Panc1 (cell line): ENCODE measurements around the gene ADGRA1. TPM values are rescaled to one million over a fixed set of nuclear protein-coding genes. Genes with fewer than 3 reads are reported as not detected.

Experiments used
- ATAC-seq: fragments of 200-7000 bp; cut with Tn5 transposase; 2 replicates; pipeline ENCODE4 v1.9.1; 2020; ENCODE audit warnings: mild to moderate bottlenecking, moderate library complexity
- BruUV-seq: library from RNA; stranded (reverse); fragments of 400-500 nt; replicated peaks from 2 replicates; lab custom pipeline; 2021; lab: Mats Ljungman, UMichigan
- CTCF ChIA-PET: fragments of 300-600 bp; sonication (Branson Sonifier 250); formaldehyde crosslinking; loops from one replicate; lab custom pipeline; 2022; ENCODE audit warnings: antibody characterized with exemption; lab: Charles Lee
- POLR2A ChIA-PET: fragments of 300-600 bp; sonication (Branson Sonifier 250); formaldehyde crosslinking; loops from one replicate; lab custom pipeline; 2022; ENCODE audit warnings: antibody characterized with exemption; lab: Charles Lee
- DNase-seq: peaks from one replicate; pipeline ENCODE4 v3.0.0-alpha.2; 2010; ENCODE audit warnings: low read depth, low spot score
- H3K27ac ChIP-seq: 2 replicates; pipeline ENCODE4 v1.5.1; 2011; ENCODE audit warnings: mild to moderate bottlenecking, low read length, inconsistent platforms
- H3K27me3 ChIP-seq: fragments of 200-500 bp; sonication (Bioruptor generic); 2 replicates; pipeline ENCODE4 v1.6.0; 2014; ENCODE audit warnings: low read length, inconsistent platforms; ENCODE audit not compliant: control insufficient read depth, insufficient read depth
- H3K36me3 ChIP-seq: fragments of 200-500 bp; sonication (Bioruptor generic); 2 replicates; pipeline ENCODE4 v1.5.1; 2014; ENCODE audit warnings: inconsistent platforms, mild to moderate bottlenecking, low read length, moderate library complexity; ENCODE audit not compliant: control insufficient read depth, insufficient read depth
- H3K4me1 ChIP-seq: 2 replicates; pipeline ENCODE4 v1.5.1; 2011; ENCODE audit warnings: inconsistent platforms, mild to moderate bottlenecking, low read length, moderate library complexity; ENCODE audit not compliant: control insufficient read depth, insufficient read depth
- H3K4me3 ChIP-seq, 2 experiments: 2 replicates each; pipeline ENCODE4 v1.5.1; 2011 to 2012; ENCODE audit warnings: low read depth in 2 of 2, low read length in 2 of 2, mild to moderate bottlenecking in 2 of 2, inconsistent platforms in 1 of 2, moderate library complexity in 1 of 2
- H3K9me3 ChIP-seq: fragments of 200-500 bp; sonication (Bioruptor generic); 2 replicates; pipeline ENCODE4 v1.5.1; 2014; ENCODE audit warnings: low read depth, mild to moderate bottlenecking, inconsistent platforms, low read length, moderate library complexity; ENCODE audit not compliant: control insufficient read depth, insufficient read depth
- CTCF ChIP-seq: fragments of 450-650 bp; IDR thresholded peaks from 2 replicates; pipeline ENCODE4 v1.5.1; 2017; ENCODE audit warnings: mild to moderate bottlenecking
- POLR2AphosphoS5 ChIP-seq: IDR thresholded peaks from 2 replicates; pipeline ENCODE4 v1.6.1; 2012; ENCODE audit warnings: mild to moderate bottlenecking, low read depth, low read length, moderate library complexity
- REST ChIP-seq, 2 experiments: IDR thresholded peaks; 2 replicates each; pipeline ENCODE4 v1.6.1; 2011 to 2012; ENCODE audit warnings: low read depth in 2 of 2, control low read depth in 1 of 2, low read length in 1 of 2, mild to moderate bottlenecking in 1 of 2, moderate library complexity in 1 of 2; ENCODE audit not compliant: insufficient read depth in 1 of 2
- SIN3A ChIP-seq: IDR thresholded peaks from 2 replicates; pipeline ENCODE4 v1.6.1; 2012; ENCODE audit warnings: low read depth, mild to moderate bottlenecking, low read length, moderate library complexity, borderline replicate concordance; ENCODE audit not compliant: insufficient read depth
- TCF7L2 ChIP-seq: IDR thresholded peaks from 2 replicates; pipeline ENCODE4 v1.6.1; 2011; ENCODE audit warnings: mild to moderate bottlenecking, low read depth, low read length, inconsistent platforms
- in situ Hi-C: cut with HindIII; loops from 2 replicates; pipeline ENCODE4 v1.10.0; 2016; ENCODE audit warnings: low sequenced_read_pairs, low pct_unique_long_range_greater_than_20kb
- intact Hi-C: fragments of 100-400 bp; cut with micrococcal nuclease; formaldehyde crosslinking; loops from one replicate; pipeline ENCODE4 v1.10.0; 2022; ENCODE audit not compliant: unreplicated experiment
- total RNA-seq: library from RNA; stranded (reverse); gene quantifications from one replicate; pipeline ENCODE4 v1.2.1, GENCODE V29; 2021; ENCODE audit not compliant: unreplicated experiment

The ADGRA1 gene
- total RNA-seq, 1 experiment from 2014 or later, result 0.05 TPM

- intact Hi-C loops, result no loop called here
- CTCF ChIA-PET, result no interaction called here
- no peaks in the 10 kb centered on the region for H3K36me3 ChIP-seq
- no peaks in the 10 kb centered on the region for H3K27me3 ChIP-seq
- no peaks in the 10 kb centered on the region for H3K9me3 ChIP-seq
- no peak overlapping the region for H3K27ac ChIP-seq
- POLR2A ChIA-PET, result no interaction called here
- TF ChIP-seq SIN3A (no peak), POLR2AphosphoS5 (no peak), CTCF (no peak), REST (IDR thresholded peaks at IDR 0.05; ENCODE audit: insufficient read depth in 1 of 2, low read depth in 2 of 2, low read length in 1 of 2) (no peak), TCF7L2 (no peak)
- DNase-seq (no peak), ATAC-seq (no peak)
- no TSS peak for BruUV-seq
- no peaks in the 10 kb centered on the region; the same call in 1 of the 2 replicates for H3K4me1 ChIP-seq
- in situ Hi-C loops, result no loop called here
- no peak overlapping the region for H3K4me3 ChIP-seq
Measured at GRCh38 chr10:133129859-133130495, 42.3 kb downstream of the ADGRA1 start.

GRCh38 chr10:133130602-133131001, 42.9 kb downstream of the ADGRA1 start:
- no TSS peak for BruUV-seq
- no peaks in the 10 kb centered on the region; the same call in 1 of the 2 replicates for H3K4me1 ChIP-seq
- intact Hi-C loops (no loop called here), in situ Hi-C loops (no loop called here)
- ATAC-seq, result no peak
- H3K27me3 ChIP-seq, result no peaks in the 10 kb centered on the region
- H3K36me3 ChIP-seq, result no peaks in the 10 kb centered on the region
- ChIA-PET CTCF (no interaction called here), POLR2A (no interaction called here)
- TF ChIP-seq TCF7L2, result no peak
- no peak overlapping the region for H3K27ac ChIP-seq
- no peak overlapping the region for H3K4me3 ChIP-seq
- DNase-seq, result no peak
- no peaks in the 10 kb centered on the region for H3K9me3 ChIP-seq

- intact Hi-C loops (no loop called here), in situ Hi-C loops (no loop called here)
- TF ChIP-seq CTCF, result no peak
- no peak for TF ChIP-seq TCF7L2
- TF ChIP-seq POLR2AphosphoS5, result no peak
- TF ChIP-seq REST (IDR thresholded peaks at IDR 0.05; ENCODE audit: insufficient read depth in 1 of 2, low read depth in 2 of 2, low read length in 1 of 2), result no peak
- TF ChIP-seq SIN3A, result no peak
- Histone ChIP-seq H3K9me3 (no peaks in the 10 kb centered on the region), H3K4me1 (no peaks in the 10 kb centered on the region; the same call in 1 of the 2 replicates), H3K27ac (no peak overlapping the region), H3K4me3 (no peak overlapping the region), H3K27me3 (no peaks in the 10 kb centered on the region), H3K36me3 (no peaks in the 10 kb centered on the region)
- POLR2A ChIA-PET, result no interaction called here
- no TSS peak for BruUV-seq
- ATAC-seq (no peak), DNase-seq (no peak)
- CTCF ChIA-PET, result no interaction called here
Measured at GRCh38 chr10:133131053-133131452, 43.3 kb downstream of the ADGRA1 start.
